GM18858 (cell line): ENCODE data around the gene SLC26A2.

Experiments used
- ATAC-seq: cut with Tn5 transposase; IDR thresholded peaks from one replicate; pipeline ENCODE4 v1.9.1; 2021; ENCODE audit not compliant: unreplicated experiment

The SLC26A2 gene

GRCh38 chr5:150035139-150035895, 74.8 kb downstream of the SLC26A2 start:
- peak; percentile 89 for ATAC-seq

- no peak for ATAC-seq
Measured at GRCh38 chr5:150036513-150036912, 76.0 kb downstream of the SLC26A2 start.
